Breast epithelium (tissue), 3 donors: ENCODE measurements around the gene RIPOR3.
"Not testable (repeated sequence)": the region's sequence is repeated elsewhere in the genome, so short reads cannot be mapped to it uniquely, and the experiment has no call there.

Experiments
- CTCF ChIP-seq, 3 donors: fragments of 450-650 bp; IDR thresholded peaks; one replicate each; pipeline ENCODE4 v1.5.1; 2016 to 2017; ENCODE audit warnings: antibody characterized with exemption in 3 of 3, mild to moderate bottlenecking in 3 of 3, moderate library complexity in 3 of 3
- POLR2A ChIP-seq: fragments of 450-650 bp; IDR thresholded peaks from one replicate; pipeline ENCODE4 v1.6.1; 2016; ENCODE audit warnings: antibody characterized with exemption, mild to moderate bottlenecking, moderate library complexity

DNA sequence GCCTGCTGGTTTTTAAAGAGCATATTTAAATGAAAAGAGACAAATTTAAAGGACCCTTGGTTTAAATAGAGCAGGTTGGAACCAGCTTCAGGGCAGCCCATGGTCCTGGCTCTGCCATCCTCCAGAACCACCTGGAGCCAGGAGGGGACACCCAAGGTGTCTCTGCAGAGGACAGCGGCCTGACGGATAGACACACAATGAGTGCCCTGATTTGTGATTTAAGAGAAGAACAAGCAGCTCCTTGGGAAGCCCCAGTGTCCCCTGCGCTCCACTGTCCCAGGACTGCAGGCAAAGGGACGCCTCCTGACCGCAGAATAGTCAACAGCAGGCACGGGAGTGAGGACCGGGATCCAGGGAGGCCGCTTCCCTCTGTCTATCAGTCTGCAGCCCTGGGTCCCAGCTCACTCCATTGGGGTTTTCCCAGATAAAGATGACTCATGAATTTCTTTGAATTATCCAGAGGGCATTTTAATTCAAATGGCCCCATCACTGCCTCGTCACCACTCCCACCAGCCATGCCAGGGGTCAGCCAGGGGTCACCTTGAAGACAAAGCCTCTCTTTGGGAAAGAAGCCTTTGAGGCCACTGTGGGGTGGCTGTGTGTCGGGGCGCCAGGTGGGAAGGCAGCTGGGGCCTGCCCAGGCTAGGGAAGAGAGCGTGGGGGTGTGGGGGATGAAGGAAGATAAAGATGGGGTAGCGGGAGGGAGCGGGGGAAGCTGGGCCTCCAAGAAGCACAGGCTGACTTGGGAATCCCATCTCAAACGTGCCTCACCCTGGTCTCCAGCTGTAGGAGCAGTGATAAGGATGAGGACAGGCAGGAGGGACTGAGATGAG lies 53.1 kb downstream of the RIPOR3 start:
- TF ChIP-seq POLR2A; CTCF (IDR thresholded peaks at IDR 0.05): not testable (repeated sequence)
